SK-N-SH (cell line): Measurements from ENCODE around the gene TRAF7. TPM values are rescaled to one million over a fixed set of nuclear protein-coding genes. Genes with fewer than 3 reads are reported as not detected.

ENCODE experiments used
- CTCF ChIA-PET: fragments of 300-600, 350-600 bp; formaldehyde crosslinking; extraction: SDS; loops from one replicate; lab custom pipeline; 2021; lab: Yijun Ruan, JAX
- POLR2A ChIA-PET: fragments of 350-600 bp; sonication (Branson Sonifier 250); formaldehyde crosslinking; extraction: SDS; loops from one replicate; lab custom pipeline; 2020; ENCODE audit warnings: antibody characterized with exemption, inconsistent platforms; lab: Yijun Ruan, JAX
- DNase-seq: peaks from one replicate; pipeline ENCODE4 v3.0.0; 2012
- H2AFZ ChIP-seq: fragments of 200-600 bp; sonication (generic); 2 replicates; pipeline ENCODE4 v1.8.1; 2016; ENCODE audit warnings: antibody characterized with exemption, mild to moderate bottlenecking, low read depth
- H3F3A ChIP-seq: fragments of 200-600 bp; sonication (generic); replicated peaks from 2 replicates; pipeline ENCODE3; 2016; ENCODE audit warnings: antibody characterized with exemption, mild to moderate bottlenecking; ENCODE audit not compliant: insufficient read depth
- H3K27ac ChIP-seq, 2 experiments: fragments of 200-500 bp in 1 of 2; fragments of 200-600 bp in 1 of 2; sonication (Bioruptor generic) in 1 of 2; sonication (generic), shearing (Covaris generic) in 1 of 2; 2 replicates each; pipeline versions ENCODE4 v1.5.1 to v1.6.1; 2014 to 2016; ENCODE audit warnings: low read depth in 2 of 2, inconsistent platforms in 1 of 2, low read length in 1 of 2, mild to moderate bottlenecking in 1 of 2, mixed read lengths in 1 of 2
- H3K27me3 ChIP-seq: fragments of 200-600 bp; sonication (generic), shearing (Covaris generic); 2 replicates; pipeline ENCODE4 v1.6.1; 2016; ENCODE audit warnings: mixed run types; ENCODE audit not compliant: insufficient read depth
- H3K36me3 ChIP-seq, 2 experiments: fragments of 200-500 bp in 1 of 2; fragments of 200-600 bp in 1 of 2; sonication (Bioruptor generic) in 1 of 2; sonication (generic) in 1 of 2; replicated peaks in 1 of 2; 2 replicates each; pipeline versions ENCODE3 to v1.5.1; 2014 to 2016; ENCODE audit warnings: low read length in 1 of 2, mild to moderate bottlenecking in 1 of 2; ENCODE audit not compliant: insufficient read depth in 2 of 2, control insufficient read depth in 1 of 2
- H3K4me1 ChIP-seq, 2 experiments: fragments of 200-500 bp in 1 of 2; fragments of 200-600 bp in 1 of 2; sonication (Bioruptor generic) in 1 of 2; sonication (generic), shearing (Covaris generic) in 1 of 2; 2 replicates each; pipeline versions ENCODE4 v1.5.1 to v1.6.1; 2014 to 2016; ENCODE audit warnings: low read depth in 1 of 2, low read length in 1 of 2, mixed run types in 1 of 2; ENCODE audit not compliant: insufficient read depth in 2 of 2, control insufficient read depth in 1 of 2
- H3K4me2 ChIP-seq: fragments of 200-600 bp; sonication (generic), shearing (Covaris generic); 2 replicates; pipeline ENCODE4 v1.6.1; 2017; ENCODE audit warnings: mixed run types
- H3K4me3 ChIP-seq, 2 experiments: fragments of 200-500 bp in 1 of 2; fragments of 200-600 bp in 1 of 2; sonication (Bioruptor generic) in 1 of 2; sonication (generic), shearing (Covaris generic) in 1 of 2; 2 replicates each; pipeline versions ENCODE4 v1.5.1 to v1.8.1; 2014 to 2016; ENCODE audit warnings: low read depth in 2 of 2, inconsistent platforms in 1 of 2, low read length in 1 of 2, mild to moderate bottlenecking in 1 of 2, mixed read lengths in 1 of 2, moderate library complexity in 1 of 2
- H3K79me2 ChIP-seq: fragments of 200-600 bp; sonication (generic); 2 replicates; pipeline ENCODE4 v1.8.1; 2017; ENCODE audit warnings: mild to moderate bottlenecking; ENCODE audit not compliant: insufficient read depth
- H3K9ac ChIP-seq: fragments of 200-600 bp; sonication (generic); 2 replicates; pipeline ENCODE4 v1.6.1; 2017; ENCODE audit warnings: mixed run types
- H3K9me2 ChIP-seq: fragments of 200-600 bp; sonication (generic); 2 replicates; pipeline ENCODE4 v1.6.1; 2017; ENCODE audit warnings: mixed run types
- H3K9me3 ChIP-seq: fragments of 200-600 bp; sonication (generic); 2 replicates; pipeline ENCODE4 v1.6.1; 2017; ENCODE audit warnings: mixed run types, mild to moderate bottlenecking, moderate library complexity
- H4K20me1 ChIP-seq: fragments of 200-600 bp; sonication (generic); 2 replicates; pipeline ENCODE4 v1.6.1; 2017; ENCODE audit warnings: mild to moderate bottlenecking, mixed run types; ENCODE audit not compliant: insufficient read depth
- CTCF ChIP-seq: fragments of 200-600 bp; sonication (generic); IDR thresholded peaks from 2 replicates; pipeline ENCODE4 v1.6.1; 2017; ENCODE audit warnings: antibody characterized with exemption, mild to moderate bottlenecking, moderate library complexity
- ELF1 ChIP-seq: IDR thresholded peaks from 2 replicates; pipeline ENCODE4 v1.4.0; 2012
- EP300 ChIP-seq, 2 experiments: IDR thresholded peaks; 2 replicates each; pipeline versions ENCODE4 v1.4.0 to v1.6.1; 2012; ENCODE audit warnings: borderline replicate concordance in 1 of 2, low read depth in 1 of 2, low read length in 1 of 2
- EZH2phosphoT487 ChIP-seq: fragments of 200-600 bp; sonication (generic); IDR thresholded peaks from 2 replicates; pipeline ENCODE4 v1.6.1; 2017; ENCODE audit warnings: low read depth, mixed run types, mild to moderate bottlenecking, antibody characterized with exemption, moderate library complexity, borderline replicate concordance
- FOSL2 ChIP-seq: IDR thresholded peaks from 2 replicates; pipeline ENCODE4 v1.4.0; 2012; ENCODE audit warnings: low read depth, mild to moderate bottlenecking, moderate library complexity, borderline replicate concordance
- FOXM1 ChIP-seq: IDR thresholded peaks from 2 replicates; pipeline ENCODE4 v1.4.0; 2012; ENCODE audit warnings: low read depth, mild to moderate bottlenecking
- GABPA ChIP-seq: IDR thresholded peaks from 2 replicates; pipeline ENCODE4 v1.4.0; 2012; ENCODE audit warnings: low read depth, mild to moderate bottlenecking
- MAX ChIP-seq: IDR thresholded peaks from 2 replicates; pipeline ENCODE4 v1.4.0; 2012; ENCODE audit warnings: low read depth
- MXI1 ChIP-seq: IDR thresholded peaks from 2 replicates; pipeline ENCODE4 v1.6.1; 2012; ENCODE audit warnings: mild to moderate bottlenecking, low read depth, low read length, improper control_type of control experiment
- NFIC ChIP-seq: IDR thresholded peaks from 2 replicates; pipeline ENCODE4 v1.4.0; 2012; ENCODE audit warnings: borderline replicate concordance
- NRF1 ChIP-seq: IDR thresholded peaks from 2 replicates; pipeline ENCODE4 v1.6.1; 2012; ENCODE audit warnings: low read depth, mild to moderate bottlenecking, low read length
- PBX3 ChIP-seq: IDR thresholded peaks from 2 replicates; pipeline ENCODE4; 2012
- RAD21 ChIP-seq: IDR thresholded peaks from 2 replicates; pipeline ENCODE4 v1.6.1; 2012; ENCODE audit warnings: mild to moderate bottlenecking, low read length
- RCOR1 ChIP-seq: fragments of 150-350 bp; IDR thresholded peaks from 2 replicates; pipeline ENCODE4 v1.6.1; 2017; ENCODE audit warnings: antibody characterized with exemption, low read length
- RXRA ChIP-seq: IDR thresholded peaks from 2 replicates; pipeline ENCODE4 v1.4.0; 2012; ENCODE audit warnings: low read depth, mild to moderate bottlenecking, borderline replicate concordance
- SMC3 ChIP-seq: IDR thresholded peaks from 2 replicates; pipeline ENCODE4 v1.6.1; 2012; ENCODE audit warnings: low read depth, low read length, improper control_type of control experiment
- TCF12 ChIP-seq: IDR thresholded peaks from 2 replicates; pipeline ENCODE4 v1.4.0; 2012
- ZBTB33 ChIP-seq: IDR thresholded peaks from 2 replicates; pipeline ENCODE4 v1.4.0; 2012; ENCODE audit warnings: low read depth, borderline replicate concordance
- WGBS: methylation state at CpG from one replicate; pipeline ENCODE4 v1.1.6; 2017; ENCODE audit warnings: low lambda C conversion rate; 5-methylcytosine and 5-hydroxymethylcytosine counted together
- polyA plus RNA-seq, 3 experiments: library from polyadenylated mRNA; depleted of rRNA; stranded (reverse); fragments of >200 nt; gene quantifications; 2 replicates each; pipeline ENCODE4 v1.2.3, GENCODE V29; 2012

TRAF7 gene
- polyA plus RNA-seq, 1 of the 3 experiments (the other 2 are of a cell fraction), result 73.0 TPM

GRCh38 chr16:2180461-2180860, 24.9 kb downstream of the TRAF7 start (continued):
- no peak for TF ChIP-seq ZBTB33
- TF ChIP-seq FOSL2, result no peak
- no peak for TF ChIP-seq PBX3
- TF ChIP-seq ELF1, result no peak
- TF ChIP-seq EP300 (IDR thresholded peaks at IDR 0.05; ENCODE audit: borderline replicate concordance in 1 of 2, low read depth in 1 of 2, low read length in 1 of 2), result no peak
- TF ChIP-seq EZH2phosphoT487, result no peak

- H4K20me1 ChIP-seq, result no peaks in the 10 kb centered on the region
- no peak overlapping the region for H3K4me3 ChIP-seq
- POLR2A ChIA-PET, result no interaction called here
- H3K9me3 ChIP-seq, result no peaks in the 10 kb centered on the region
- no peak overlapping the region for H2AFZ ChIP-seq
- 89% methylated on average over 14 of the region's 46 CpGs for WGBS
- H3K79me2 ChIP-seq, result no peaks in the 10 kb centered on the region
- CTCF ChIA-PET, result interaction anchor here (1.1 to 2.1 kb wide), 3 partner anchors 13 to 41 kb away, joined by 3 to 5 read pairs (median 4); no protein-coding TSS in a partner anchor
- no peak overlapping the region for H3K27ac ChIP-seq
- H3K9me2 ChIP-seq, result no peaks in the 10 kb centered on the region
- H3K4me2 ChIP-seq, result no peak overlapping the region
- no peaks in the 10 kb centered on the region for H3F3A ChIP-seq
- TF ChIP-seq MXI1, result no peak
- TF ChIP-seq CTCF, result no peak
- no peak for TF ChIP-seq NFIC
- TF ChIP-seq GABPA, result no peak
- no peak for TF ChIP-seq SMC3
- TF ChIP-seq RCOR1, result no peak
- no peak for TF ChIP-seq RXRA
- no peak for TF ChIP-seq NRF1
- TF ChIP-seq RAD21, result no peak
- TF ChIP-seq FOXM1, result no peak
- TF ChIP-seq FOSL2, result no peak
- TF ChIP-seq MAX, result no peak
- TF ChIP-seq TCF12, result no peak
- H3K9ac ChIP-seq, result no peak overlapping the region
- H3K27me3 ChIP-seq, result no peaks in the 10 kb centered on the region
- no peaks in the 10 kb centered on the region for H3K4me1 ChIP-seq
- H3K36me3 ChIP-seq, result peaks cover 0 to 18% of the 10 kb centered on the region in 2 experiments
- DNase-seq, result no peak
Observed at GRCh38 chr16:2180962-2181923, 25.7 kb downstream of the TRAF7 start.
